Measurements from ENCODE around the gene NANP. TPM values are rescaled to one million over a fixed set of nuclear protein-coding genes. Genes with fewer than 3 reads are reported as not detected.

NANP gene
- total and polyA plus RNA-seq, 2 donors (not counting 1 experiment from before 2014, with no cell fraction given): 8.8 to 9.4 TPM

DNA sequence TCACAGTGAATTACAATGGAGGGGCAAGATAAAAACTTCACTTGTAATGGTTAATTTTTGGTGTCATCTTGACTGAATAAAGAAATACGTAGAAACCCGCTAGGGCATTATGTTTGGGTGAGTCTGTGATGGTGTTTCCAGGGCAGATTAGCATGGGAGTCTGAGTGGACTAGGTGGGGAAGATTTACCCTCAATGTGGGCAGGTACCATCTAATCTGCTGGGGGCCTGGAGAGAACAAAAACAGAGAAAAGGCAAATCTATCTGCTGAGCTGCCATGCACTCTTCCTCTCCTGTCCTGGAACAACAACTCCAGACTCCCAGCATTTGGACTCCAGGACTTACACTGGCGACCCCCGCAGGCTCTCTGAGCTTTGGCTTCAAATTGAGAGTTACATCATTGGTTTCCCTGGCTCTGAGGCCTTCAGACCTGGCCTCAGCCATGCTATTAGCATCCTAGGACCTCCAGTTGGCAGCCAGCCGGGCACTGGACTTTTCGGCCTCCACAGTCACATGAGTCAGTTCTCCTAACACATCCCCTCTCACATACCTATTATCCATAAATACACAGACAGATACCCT is 58.1 kb downstream of the NANP start:
- H3K4me2 ChIP-seq (ENCODE audit: extremely low read depth, insufficient read depth, low read length): no peak overlapping the region
- no peak overlapping the region for H3K27ac ChIP-seq (ENCODE audit: insufficient read depth, low read length)
- H3K4me1 ChIP-seq (ENCODE audit: control insufficient read depth, extremely low read depth, insufficient read depth, low read length): no peaks in the 10 kb centered on the region
- H3K79me2 ChIP-seq (ENCODE audit: control insufficient read depth, insufficient read depth, low read length): no peaks in the 10 kb centered on the region
- no peak overlapping the region for H3K4me3 ChIP-seq (replicated peaks in 1 of 4; ENCODE audit: control extremely low read depth in 1 of 4, insufficient read depth in 1 of 4, low read depth in 3 of 4, low read length in 4 of 4)
- no peak for DNase-seq (ENCODE audit: low read depth in 2 of 2)
- no peaks in the 10 kb centered on the region for H3K9me3 ChIP-seq (ENCODE audit: control insufficient read depth, insufficient read depth, low read depth, low read length)
- TF ChIP-seq EZH2 (IDR thresholded peaks at IDR 0.05; ENCODE audit: low read length, missing control alignments): no peak
- TF ChIP-seq, protein P1, sequence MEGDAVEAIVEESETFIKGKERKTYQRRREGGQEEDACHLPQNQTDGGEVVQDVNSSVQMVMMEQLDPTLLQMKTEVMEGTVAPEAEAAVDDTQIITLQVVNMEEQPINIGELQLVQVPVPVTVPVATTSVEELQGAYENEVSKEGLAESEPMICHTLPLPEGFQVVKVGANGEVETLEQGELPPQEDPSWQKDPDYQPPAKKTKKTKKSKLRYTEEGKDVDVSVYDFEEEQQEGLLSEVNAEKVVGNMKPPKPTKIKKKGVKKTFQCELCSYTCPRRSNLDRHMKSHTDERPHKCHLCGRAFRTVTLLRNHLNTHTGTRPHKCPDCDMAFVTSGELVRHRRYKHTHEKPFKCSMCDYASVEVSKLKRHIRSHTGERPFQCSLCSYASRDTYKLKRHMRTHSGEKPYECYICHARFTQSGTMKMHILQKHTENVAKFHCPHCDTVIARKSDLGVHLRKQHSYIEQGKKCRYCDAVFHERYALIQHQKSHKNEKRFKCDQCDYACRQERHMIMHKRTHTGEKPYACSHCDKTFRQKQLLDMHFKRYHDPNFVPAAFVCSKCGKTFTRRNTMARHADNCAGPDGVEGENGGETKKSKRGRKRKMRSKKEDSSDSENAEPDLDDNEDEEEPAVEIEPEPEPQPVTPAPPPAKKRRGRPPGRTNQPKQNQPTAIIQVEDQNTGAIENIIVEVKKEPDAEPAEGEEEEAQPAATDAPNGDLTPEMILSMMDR (conservative IDR thresholded peaks at IDR 0.05 in 1 of 2, IDR thresholded peaks at IDR 0.05 in 1 of 2; ENCODE audit: low read depth in 1 of 2, low read length in 2 of 2): no peak
- no peaks in the 10 kb centered on the region for H3K27me3 ChIP-seq (ENCODE audit: control insufficient read depth, insufficient read depth, low read length)
- no peak overlapping the region for H3K9ac ChIP-seq (ENCODE audit: insufficient read depth, low read length)
- H3K36me3 ChIP-seq (ENCODE audit: control insufficient read depth, insufficient read depth, low read length): no peaks in the 10 kb centered on the region
- H4K20me1 ChIP-seq (ENCODE audit: control insufficient read depth, extremely low read depth, insufficient read depth, low read length): no peaks in the 10 kb centered on the region
- H2AFZ ChIP-seq (ENCODE audit: low read length): no peak overlapping the region

DNA sequence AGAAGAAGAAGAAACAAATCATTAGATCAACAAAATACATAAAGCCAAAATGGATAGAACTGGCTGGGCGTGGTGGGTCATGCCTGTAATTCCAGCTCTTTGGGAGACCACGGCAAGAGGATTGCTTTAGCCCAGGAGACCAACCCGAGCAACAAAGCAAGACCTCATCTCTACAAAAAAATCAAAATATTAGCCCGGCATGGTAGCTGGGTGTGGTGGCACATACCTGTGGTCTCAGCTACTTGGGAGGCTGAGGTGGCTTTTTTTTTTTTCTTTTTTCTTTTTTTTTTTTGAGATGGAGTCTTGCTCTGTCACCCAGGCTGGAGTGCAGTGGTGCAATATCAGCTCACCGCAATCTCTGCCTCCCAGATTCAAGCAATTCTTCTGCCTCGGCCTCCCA is 59.9 kb downstream of the NANP start:
- Histone ChIP-seq H3K4me1 (ENCODE audit: control insufficient read depth, extremely low read depth, insufficient read depth, low read length) (no peaks in the 10 kb centered on the region), H3K9me3 (ENCODE audit: control insufficient read depth, insufficient read depth, low read depth, low read length) (no peaks in the 10 kb centered on the region), H3K79me2 (ENCODE audit: control insufficient read depth, insufficient read depth, low read length) (no peaks in the 10 kb centered on the region), H3K27me3 (ENCODE audit: control insufficient read depth, insufficient read depth, low read length) (no peaks in the 10 kb centered on the region), H3K4me2 (ENCODE audit: extremely low read depth, insufficient read depth, low read length) (no peak overlapping the region), H3K9ac (ENCODE audit: insufficient read depth, low read length) (no peak overlapping the region), H4K20me1 (ENCODE audit: control insufficient read depth, extremely low read depth, insufficient read depth, low read length) (no peaks in the 10 kb centered on the region), H2AFZ (ENCODE audit: low read length) (no peak overlapping the region), H3K4me3 (replicated peaks in 1 of 4; ENCODE audit: control extremely low read depth in 1 of 4, insufficient read depth in 1 of 4, low read depth in 3 of 4, low read length in 4 of 4) (no peak overlapping the region), H3K36me3 (ENCODE audit: control insufficient read depth, insufficient read depth, low read length) (no peaks in the 10 kb centered on the region), H3K27ac (ENCODE audit: insufficient read depth, low read length) (no peak overlapping the region)
- DNase-seq (ENCODE audit: low read depth in 2 of 2): no peak
- TF ChIP-seq, protein P1 (conservative IDR thresholded peaks at IDR 0.05 in 1 of 2, IDR thresholded peaks at IDR 0.05 in 1 of 2; ENCODE audit: low read depth in 1 of 2, low read length in 2 of 2): no peak
- no peak for TF ChIP-seq EZH2 (IDR thresholded peaks at IDR 0.05; ENCODE audit: low read length, missing control alignments)

DNA sequence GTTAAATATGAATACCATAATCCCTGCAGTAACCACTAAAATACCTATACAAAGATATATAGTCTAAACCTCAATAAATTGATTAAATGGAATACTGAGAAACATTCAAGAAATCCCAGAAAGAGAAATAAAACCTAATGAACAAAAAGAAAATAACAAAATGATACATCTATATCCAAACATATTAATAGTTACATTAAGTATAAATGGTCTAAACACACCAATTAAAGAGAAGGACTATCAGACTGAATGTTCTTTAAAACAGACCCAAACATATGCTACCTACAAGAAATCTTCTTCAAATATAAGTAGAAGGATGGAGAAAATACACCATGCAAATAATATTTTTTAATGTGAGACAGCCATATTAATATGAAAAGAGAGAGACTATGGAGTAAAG is 60.5 kb downstream of the NANP start:
- TF ChIP-seq, protein P1 (conservative IDR thresholded peaks at IDR 0.05 in 1 of 2, IDR thresholded peaks at IDR 0.05 in 1 of 2; ENCODE audit: low read depth in 1 of 2, low read length in 2 of 2): no peak
- TF ChIP-seq EZH2 (IDR thresholded peaks at IDR 0.05; ENCODE audit: low read length, missing control alignments): no peak
- H3K36me3 ChIP-seq (ENCODE audit: control insufficient read depth, insufficient read depth, low read length): no peaks in the 10 kb centered on the region
- H3K9ac ChIP-seq (ENCODE audit: insufficient read depth, low read length): no peak overlapping the region
- no peak overlapping the region for H3K4me3 ChIP-seq (replicated peaks in 1 of 4; ENCODE audit: control extremely low read depth in 1 of 4, insufficient read depth in 1 of 4, low read depth in 3 of 4, low read length in 4 of 4)
- H3K27ac ChIP-seq (ENCODE audit: insufficient read depth, low read length): no peak overlapping the region
- H3K4me2 ChIP-seq (ENCODE audit: extremely low read depth, insufficient read depth, low read length): no peak overlapping the region
- DNase-seq (ENCODE audit: low read depth in 2 of 2): no peak
- no peaks in the 10 kb centered on the region for H4K20me1 ChIP-seq (ENCODE audit: control insufficient read depth, extremely low read depth, insufficient read depth, low read length)
- no peaks in the 10 kb centered on the region for H3K79me2 ChIP-seq (ENCODE audit: control insufficient read depth, insufficient read depth, low read length)
- H2AFZ ChIP-seq (ENCODE audit: low read length): no peak overlapping the region
- H3K4me1 ChIP-seq (ENCODE audit: control insufficient read depth, extremely low read depth, insufficient read depth, low read length): no peaks in the 10 kb centered on the region
- H3K9me3 ChIP-seq (ENCODE audit: control insufficient read depth, insufficient read depth, low read depth, low read length): no peaks in the 10 kb centered on the region
- H3K27me3 ChIP-seq (ENCODE audit: control insufficient read depth, insufficient read depth, low read length): no peaks in the 10 kb centered on the region

Other genes with a start within 250 kb of the NANP start
- 45.7 and 79.1 TPM in 2 replicates for gene ABHD12, start 233.2 kb downstream of the NANP start, total RNA-seq
- 52.9 and 84.6 TPM in 2 replicates for gene ABHD12, start 233.2 kb downstream of the NANP start, polyA plus RNA-seq
- gene GINS1, start 216.3 kb downstream of the NANP start, total RNA-seq: 1.3 and 3.0 TPM in 2 replicates
- gene GINS1, start 216.3 kb downstream of the NANP start, polyA plus RNA-seq: 5.6 and 13.5 TPM in 2 replicates
- 11.3 and 16.3 TPM in 2 replicates for gene NINL, start 38.5 kb downstream of the NANP start, total RNA-seq
- 4.4 TPM in 2 replicates for gene NINL, start 38.5 kb downstream of the NANP start, polyA plus RNA-seq
- gene ZNF337, start 72.8 kb upstream of the NANP start, total RNA-seq: 21.6 and 24.9 TPM in 2 replicates
- 5.6 and 7.1 TPM in 2 replicates for gene ZNF337, start 72.8 kb upstream of the NANP start, polyA plus RNA-seq